BJ (cell line): Measurements from ENCODE around the gene STMND1. TPM values are rescaled to one million over a fixed set of nuclear protein-coding genes. Genes with fewer than 3 reads are reported as not detected.

Source experiments
- CTCF ChIA-PET: fragments of 350-600 bp; formaldehyde crosslinking; extraction: SDS; loops from one replicate; lab custom pipeline; 2021; ENCODE audit warnings: antibody characterized with exemption, inconsistent platforms; lab: Yijun Ruan, JAX
- POLR2A ChIA-PET: fragments of 300-600 bp; sonication (Branson Sonifier 250); formaldehyde crosslinking; extraction: SDS; loops from one replicate; lab custom pipeline; 2021; ENCODE audit warnings: antibody characterized with exemption; lab: Charles Lee
- DNase-seq: peaks from one replicate; pipeline ENCODE4 v3.0.0-alpha.2; 2011; ENCODE audit warnings: low read depth
- H3K27me3 ChIP-seq: 2 replicates; pipeline ENCODE4 v1.6.0; 2011; ENCODE audit warnings: low read length; ENCODE audit not compliant: control insufficient read depth, insufficient read depth
- H3K36me3 ChIP-seq: 2 replicates; pipeline ENCODE4 v1.5.1; 2011; ENCODE audit warnings: low read length; ENCODE audit not compliant: control insufficient read depth, insufficient read depth
- H3K4me3 ChIP-seq: 2 replicates; pipeline ENCODE4 v1.5.1; 2011; ENCODE audit warnings: low read depth, mild to moderate bottlenecking, control low read depth, low read length
- CTCF ChIP-seq: IDR thresholded peaks from 2 replicates; pipeline ENCODE4 v1.5.1; 2011; ENCODE audit warnings: low read depth, mild to moderate bottlenecking, control low read depth, inconsistent platforms, low read length, moderate library complexity; ENCODE audit not compliant: insufficient read depth
- polyA minus RNA-seq: library from RNA; depleted of rRNA, polyadenylated mRNA; stranded (reverse); fragments of >200 nt; gene quantifications from 2 replicates; pipeline ENCODE4 v1.2.3, GENCODE V29; 2011; rRNA and poly(A)+ RNA removed
- polyA plus RNA-seq: library from polyadenylated mRNA; depleted of rRNA; stranded (reverse); fragments of >200 nt; gene quantifications from 2 replicates; pipeline ENCODE4 v1.2.3, GENCODE V29; 2011; rRNA removed

The STMND1 gene
- polyA plus RNA-seq (0.05 and 0.16 TPM in 2 replicates), polyA minus RNA-seq (not detected in 2 replicates)

DNA sequence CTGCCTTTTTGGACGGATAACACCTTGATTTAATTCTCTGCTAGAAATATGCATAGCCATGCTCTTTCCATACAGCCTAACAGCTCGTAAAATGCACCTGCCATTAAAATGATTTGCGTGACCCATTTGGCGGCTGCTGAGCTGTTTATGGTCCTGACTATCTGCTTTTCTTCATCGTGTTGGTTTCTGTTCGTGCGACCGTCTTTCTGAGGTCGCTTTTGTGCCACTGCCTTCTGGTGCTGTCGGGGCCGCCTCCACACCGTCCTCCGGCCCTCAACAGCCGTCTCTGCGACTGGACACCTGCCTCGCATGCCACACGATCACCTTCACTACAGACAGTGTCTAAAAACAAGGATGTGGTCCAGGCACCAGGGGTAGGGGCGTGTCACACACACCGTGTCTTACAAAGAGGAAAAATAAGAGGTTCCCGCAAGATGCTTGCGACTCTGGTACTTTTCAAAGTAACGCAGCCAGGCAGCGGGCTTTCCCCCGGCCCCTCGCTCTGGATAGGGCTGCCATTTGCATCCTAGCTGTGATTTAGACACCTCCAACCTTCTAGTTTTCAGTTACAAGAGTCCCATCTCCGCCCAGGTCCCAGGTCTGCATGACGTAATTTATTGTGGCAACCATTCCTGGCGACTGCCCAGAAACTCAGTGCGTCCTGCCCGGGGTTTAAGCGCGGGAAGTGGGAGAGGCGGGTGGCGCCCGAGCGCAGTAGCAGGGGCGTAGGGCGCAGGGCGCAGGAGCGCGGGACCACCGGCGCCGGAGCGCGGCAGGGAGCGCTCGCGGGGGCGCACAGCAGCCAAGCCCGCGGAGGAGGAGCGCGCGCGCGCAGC is at the start of gene STMND1:
Gene STMND1 (plus strand): TSS at position 629 of the 836 bp plus-strand sequence. CDS start 208 bp downstream, outside the sequence.
- DNase-seq: no peak
- no peaks in the 10 kb centered on the region for H3K36me3 ChIP-seq
- peak within 1 kb of the TSS; percentile 39 for H3K4me3 ChIP-seq
- ChIA-PET CTCF (interaction anchor here (1.2 kb wide), 1 partner anchor 11 kb away, joined by 3 read pairs; no protein-coding TSS in a partner anchor), POLR2A (no interaction called here)
- TF ChIP-seq CTCF: no peak
- H3K27me3 ChIP-seq: peaks cover 5% of the 10 kb centered on the region; the same call in 1 of the 2 replicates

DNA sequence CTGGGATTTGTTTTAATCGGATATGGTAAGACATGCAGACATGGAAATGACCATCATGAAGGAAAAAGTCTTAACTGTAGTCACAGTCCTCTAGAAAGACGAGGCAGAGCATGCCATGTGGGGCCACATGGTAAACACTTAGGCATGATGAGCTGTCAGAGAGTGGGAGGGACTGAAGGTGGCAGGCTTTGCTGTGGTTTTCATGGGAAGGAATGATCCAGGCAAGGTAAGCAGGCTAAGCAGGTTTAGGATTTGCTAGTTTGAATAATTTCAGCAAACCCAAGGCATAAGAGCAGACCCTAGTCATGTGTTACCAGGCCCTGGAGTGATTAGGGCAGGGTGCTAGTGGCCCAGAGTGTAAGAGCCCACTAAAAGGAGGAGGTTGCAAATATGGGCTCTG is 47.2 kb upstream of the STMND1 start:
- CTCF ChIA-PET: interaction anchor here (0.6 to 1.4 kb wide), 3 partner anchors 7 to 291 kb away, joined by 3 to 5 read pairs (median 3); no protein-coding TSS in a partner anchor

GRCh38 chr6:17057322-17057721 is 44.5 kb upstream of the STMND1 start:
- POLR2A ChIA-PET: no interaction called here
- no peaks in the 10 kb centered on the region for H3K27me3 ChIP-seq
- H3K4me3 ChIP-seq: no peak overlapping the region
- TF ChIP-seq CTCF: no peak
- DNase-seq: peak; percentile 44
- CTCF ChIA-PET: interaction anchor here (1.2 kb wide), 1 partner anchor 92 kb away, joined by 3 read pairs; no protein-coding TSS in a partner anchor
- no peaks in the 10 kb centered on the region for H3K36me3 ChIP-seq

More for the DNA sequence above, 47.2 kb upstream of the STMND1 start:
- no peaks in the 10 kb centered on the region for H3K36me3 ChIP-seq
- POLR2A ChIA-PET: interaction anchor here (0.7 to 0.8 kb wide), 2 partner anchors 28 to 131 kb away, joined by 4 to 12 read pairs; no protein-coding TSS in a partner anchor
- H3K4me3 ChIP-seq: no peak overlapping the region
- no peak for TF ChIP-seq CTCF
- DNase-seq: no peak
- H3K27me3 ChIP-seq: no peaks in the 10 kb centered on the region

DNA sequence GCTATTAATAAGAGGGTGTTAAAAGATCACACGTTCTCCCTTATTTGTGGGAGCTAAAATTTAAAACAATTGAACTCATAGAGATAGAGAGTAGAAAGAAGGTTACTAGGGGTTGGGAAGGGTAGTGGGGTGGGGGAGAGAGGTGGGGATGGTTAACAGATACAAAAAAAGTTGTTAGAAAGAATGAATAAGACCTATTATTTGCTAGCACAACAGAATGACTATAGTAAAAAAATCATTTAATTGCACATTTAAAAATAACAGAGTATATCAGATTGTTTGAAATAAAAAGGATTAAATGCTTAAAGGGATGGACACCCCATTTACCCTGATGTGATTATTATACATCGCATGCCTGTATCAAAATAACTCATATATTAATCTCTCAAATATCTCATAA is 43.3 kb upstream of the STMND1 start:
- H3K36me3 ChIP-seq: no peaks in the 10 kb centered on the region
- no peak overlapping the region for H3K4me3 ChIP-seq
- CTCF ChIA-PET: interaction anchor here (0.6 kb wide), 1 partner anchor 55 kb away, joined by 3 read pairs; no protein-coding TSS in a partner anchor
- no peak for DNase-seq
- POLR2A ChIA-PET: no interaction called here
- no peaks in the 10 kb centered on the region for H3K27me3 ChIP-seq
- no peak for TF ChIP-seq CTCF

DNA sequence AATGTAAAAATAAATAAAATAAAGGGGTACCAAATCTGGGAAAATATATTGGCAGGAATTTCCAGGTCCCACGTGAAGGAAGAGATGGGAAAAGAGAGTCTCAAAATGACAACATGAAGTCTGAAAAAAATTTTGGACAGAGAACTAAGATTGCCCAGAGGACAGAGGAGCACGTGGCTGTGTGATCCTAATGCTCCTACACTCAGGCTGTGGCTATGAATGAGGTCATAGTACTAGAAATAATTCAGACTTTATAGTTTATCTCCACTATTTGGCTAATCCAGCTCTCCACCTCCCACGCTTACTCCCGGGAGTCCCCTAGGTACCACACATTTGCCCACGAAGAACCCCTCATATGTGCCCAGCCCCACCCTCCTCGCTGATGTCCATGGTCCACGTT is 42.8 kb upstream of the STMND1 start:
- Histone ChIP-seq H3K36me3 (no peaks in the 10 kb centered on the region), H3K27me3 (no peaks in the 10 kb centered on the region), H3K4me3 (no peak overlapping the region)
- CTCF ChIA-PET: interaction anchor here (0.6 kb wide), 1 partner anchor 54 kb away, joined by 3 read pairs; no protein-coding TSS in a partner anchor
- POLR2A ChIA-PET: no interaction called here
- TF ChIP-seq CTCF: no peak
- no peak for DNase-seq
